IMR-90 (cell line): ENCODE results near the gene CATSPERB. TPM values are rescaled to one million over a fixed set of nuclear protein-coding genes. Genes with fewer than 3 reads are reported as not detected.

Experiments
- ATAC-seq: fragments of 200-7000 bp; cut with Tn5 transposase; 2 replicates; pipeline ENCODE4 v1.9.1; 2020; ENCODE audit warnings: low read depth, mild to moderate bottlenecking, moderate library complexity
- BruUV-seq: library from RNA; stranded (reverse); fragments of 400-500 nt; replicated peaks from 2 replicates; lab custom pipeline; 2021; lab: Mats Ljungman, UMichigan
- CTCF ChIA-PET: fragments of 300-600 bp; formaldehyde crosslinking; extraction: SDS; loops from one replicate; lab custom pipeline; 2021; ENCODE audit warnings: antibody characterized with exemption; lab: Yijun Ruan, JAX
- POLR2A ChIA-PET: fragments of 300-600 bp; sonication (Branson Sonifier 250); formaldehyde crosslinking; loops from one replicate; lab custom pipeline; 2022; ENCODE audit warnings: antibody characterized with exemption; ENCODE audit not compliant: unreplicated experiment; lab: Charles Lee
- DNase-seq: peaks from one replicate; pipeline ENCODE4 v3.0.0; 2013
- H2AFZ ChIP-seq: replicated peaks from 2 replicates; pipeline ENCODE3; 2013; ENCODE audit warnings: low read length, mild to moderate bottlenecking; ENCODE audit not compliant: poor library complexity
- H2AK5ac ChIP-seq: 2 replicates; pipeline ENCODE4 v1.6.1; 2013; ENCODE audit warnings: low read depth, low read length, inconsistent platforms
- H2AK9ac ChIP-seq: replicated peaks from 2 replicates; pipeline ENCODE3; 2013; ENCODE audit warnings: mild to moderate bottlenecking, low read depth, low read length, moderate library complexity; ENCODE audit not compliant: poor library complexity
- H2BK120ac ChIP-seq: 2 replicates; pipeline ENCODE4 v1.6.1; 2013; ENCODE audit warnings: low read depth, low read length, inconsistent platforms
- H2BK15ac ChIP-seq: 3 replicates; pipeline ENCODE4 v1.6.1; 2013; ENCODE audit warnings: low read depth, low read length, inconsistent platforms
- H2BK20ac ChIP-seq: 2 replicates; pipeline ENCODE4 v1.6.1; 2013; ENCODE audit warnings: low read depth, mild to moderate bottlenecking, inconsistent platforms, low read length, moderate library complexity
- H2BK5ac ChIP-seq: 2 replicates; pipeline ENCODE4 v1.6.1; 2013; ENCODE audit warnings: mild to moderate bottlenecking, low read depth, low read length, inconsistent platforms; ENCODE audit not compliant: poor library complexity, severe bottlenecking
- H3K14ac ChIP-seq: replicated peaks from 2 replicates; pipeline ENCODE4 v1.6.1; 2013; ENCODE audit warnings: low read depth, low read length, inconsistent platforms
- H3K18ac ChIP-seq: 2 replicates; pipeline ENCODE4 v1.6.1; 2013; ENCODE audit warnings: low read depth, low read length, control low read depth
- H3K23ac ChIP-seq: 2 replicates; pipeline ENCODE4 v1.6.1; 2013; ENCODE audit warnings: low read depth, low read length, inconsistent platforms
- H3K27ac ChIP-seq: 2 replicates; pipeline ENCODE4 v1.5.1; 2013; ENCODE audit warnings: mild to moderate bottlenecking, control low read depth, low read length; ENCODE audit not compliant: insufficient read depth
- H3K27me3 ChIP-seq: 2 replicates; pipeline ENCODE4 v1.6.1; 2013; ENCODE audit warnings: low read length; ENCODE audit not compliant: control insufficient read depth, insufficient read depth
- H3K36me3 ChIP-seq: 2 replicates; pipeline ENCODE4 v1.6.1; 2013; ENCODE audit warnings: low read length, mixed read lengths; ENCODE audit not compliant: control insufficient read depth, insufficient read depth
- H3K4ac ChIP-seq: 2 replicates; pipeline ENCODE4 v1.6.1; 2013; ENCODE audit warnings: low read depth, low read length, inconsistent platforms
- H3K4me1 ChIP-seq: 2 replicates; pipeline ENCODE4 v1.6.1; 2013; ENCODE audit warnings: low read length, mixed read lengths; ENCODE audit not compliant: control insufficient read depth, insufficient read depth
- H3K4me2 ChIP-seq: 2 replicates; pipeline ENCODE4 v1.6.1; 2013; ENCODE audit warnings: low read depth, mild to moderate bottlenecking, control low read depth, low read length, moderate library complexity
- H3K4me3 ChIP-seq: 2 replicates; pipeline ENCODE4 v1.5.1; 2013; ENCODE audit warnings: low read depth, mild to moderate bottlenecking, control low read depth, low read length, moderate library complexity; ENCODE audit not compliant: insufficient read depth
- H3K56ac ChIP-seq: 2 replicates; pipeline ENCODE4 v1.6.1; 2013; ENCODE audit warnings: low read length, inconsistent platforms; ENCODE audit not compliant: insufficient read depth; ENCODE audit errors: extremely low read depth
- H3K79me1 ChIP-seq, 2 experiments: 2 replicates each; pipeline ENCODE4 v1.6.1; 2013; ENCODE audit warnings: low read length in 2 of 2, inconsistent platforms in 1 of 2, low read depth in 1 of 2
- H3K9ac ChIP-seq: 2 replicates; pipeline ENCODE4 v1.6.1; 2013; ENCODE audit warnings: low read depth, low read length, control low read depth
- H3K9me1 ChIP-seq: 2 replicates; pipeline ENCODE4 v1.6.1; 2013; ENCODE audit warnings: low read length, inconsistent platforms; ENCODE audit not compliant: insufficient read depth
- H3K9me3 ChIP-seq: 2 replicates; pipeline ENCODE4 v1.6.1; 2013; ENCODE audit warnings: low read length; ENCODE audit not compliant: control insufficient read depth, insufficient read depth
- H4K20me1 ChIP-seq: 2 replicates; pipeline ENCODE4 v1.6.1; 2013; ENCODE audit warnings: low read length, inconsistent platforms; ENCODE audit not compliant: insufficient read depth
- H4K5ac ChIP-seq: 2 replicates; pipeline ENCODE4 v1.6.1; 2013; ENCODE audit warnings: mild to moderate bottlenecking, low read depth, low read length, control low read depth
- H4K8ac ChIP-seq, 2 experiments: 2 replicates each; pipeline ENCODE4 v1.6.1; 2013; ENCODE audit warnings: low read depth in 2 of 2, low read length in 2 of 2, control low read depth in 1 of 2, inconsistent platforms in 1 of 2
- H4K91ac ChIP-seq: 2 replicates; pipeline ENCODE4 v1.6.1; 2013; ENCODE audit warnings: low read depth, low read length, inconsistent platforms; ENCODE audit not compliant: insufficient read depth
- BHLHE40 ChIP-seq: fragments of 150-350 bp; IDR thresholded peaks from 2 replicates; pipeline ENCODE4 v1.6.1; 2016; ENCODE audit warnings: mild to moderate bottlenecking, low read depth, low read length
- CEBPB ChIP-seq: IDR thresholded peaks from 2 replicates; pipeline ENCODE4 v1.6.1; 2012; ENCODE audit warnings: low read depth, low read length, improper control_type of control experiment
- CHD1 ChIP-seq: IDR thresholded peaks from 2 replicates; pipeline ENCODE4 v1.6.1; 2012; ENCODE audit warnings: low read depth, low read length, improper control_type of control experiment
- CTCF ChIP-seq: conservative IDR thresholded peaks from 2 replicates; pipeline ENCODE4 v1.5.1; 2012; ENCODE audit warnings: mild to moderate bottlenecking, low read depth, low read length, improper control_type of control experiment
- FOS ChIP-seq: fragments of 150-350 bp; IDR thresholded peaks from 2 replicates; pipeline ENCODE4 v1.6.1; 2016; ENCODE audit warnings: low read depth, low read length
- MAFK ChIP-seq: IDR thresholded peaks from 2 replicates; pipeline ENCODE4 v1.6.1; 2012; ENCODE audit warnings: low read depth, low read length, improper control_type of control experiment
- MAZ ChIP-seq: IDR thresholded peaks from 2 replicates; pipeline ENCODE4 v1.6.1; 2012; ENCODE audit warnings: low read depth, mild to moderate bottlenecking, low read length, improper control_type of control experiment, moderate library complexity, borderline replicate concordance
- MXI1 ChIP-seq: IDR thresholded peaks from 2 replicates; pipeline ENCODE4 v1.6.1; 2012; ENCODE audit warnings: low read depth, mild to moderate bottlenecking, low read length, moderate library complexity, borderline replicate concordance
- NFE2L2 ChIP-seq: fragments of 150-350 bp; IDR thresholded peaks from 2 replicates; pipeline ENCODE4 v1.6.1; 2016; ENCODE audit warnings: low read depth, mild to moderate bottlenecking, low read length
- POLR2A ChIP-seq: IDR thresholded peaks from 2 replicates; pipeline ENCODE4 v1.6.1; 2012; ENCODE audit warnings: mild to moderate bottlenecking, low read depth, low read length
- RAD21 ChIP-seq: IDR thresholded peaks from 2 replicates; pipeline ENCODE4 v1.6.1; 2012; ENCODE audit warnings: low read length, improper control_type of control experiment
- RCOR1 ChIP-seq: IDR thresholded peaks from 2 replicates; pipeline ENCODE4 v1.6.1; 2012; ENCODE audit warnings: mild to moderate bottlenecking, low read length, improper control_type of control experiment; ENCODE audit not compliant: insufficient replicate concordance
- RFX5 ChIP-seq: IDR thresholded peaks from 2 replicates; pipeline ENCODE4 v1.8.0; 2012; ENCODE audit warnings: low read depth, mild to moderate bottlenecking, low read length, moderate library complexity
- SMC3 ChIP-seq: fragments of 150-350 bp; IDR thresholded peaks from 2 replicates; pipeline ENCODE4 v1.6.1; 2016; ENCODE audit warnings: low read depth, mild to moderate bottlenecking, antibody characterized with exemption, low read length, moderate library complexity
- USF2 ChIP-seq: fragments of 150-350 bp; IDR thresholded peaks from 2 replicates; pipeline ENCODE4 v1.6.1; 2017; ENCODE audit warnings: mild to moderate bottlenecking, antibody characterized with exemption, low read length, low read depth
- WGBS, 2 experiments: methylation state at CpG; one replicate each; pipeline versions ENCODE4 v1.1.5 to v1.1.7; 2013; ENCODE audit warnings: missing lambda C conversion rate in 2 of 2; ENCODE audit not compliant: insufficient read length in 1 of 2; ENCODE audit errors: extremely low coverage in 2 of 2; 5-methylcytosine and 5-hydroxymethylcytosine counted together
- dilution Hi-C: fragments of 300-500 bp; cut with HindIII; formaldehyde crosslinking; loops from one replicate; pipeline ENCODE4 v1.14.3; 2018; ENCODE audit warnings: low sequenced_read_pairs; ENCODE audit not compliant: unreplicated experiment
- in situ Hi-C: fragments of 300-500 bp; cut with MboI; formaldehyde crosslinking; loops from 3 replicates; pipeline ENCODE4 v1.14.3; 2019; ENCODE audit warnings: low sequenced_read_pairs, inconsistent platforms, mixed read lengths
- intact Hi-C: fragments of 100-400 bp; cut with micrococcal nuclease; formaldehyde crosslinking; loops from 2 replicates; pipeline ENCODE4 v1.10.0; 2022
- polyA plus RNA-seq, 3 experiments: library from polyadenylated mRNA; depleted of rRNA; stranded (reverse); fragments of >200 nt; gene quantifications; 2 replicates each; pipeline ENCODE4 v1.2.3, GENCODE V29; 2012; ENCODE audit warnings: low replicate concordance in 1 of 3
- total RNA-seq: library from RNA; depleted of rRNA; stranded (reverse); fragments of >200 nt; gene quantifications from 2 replicates; pipeline ENCODE4 v1.2.3, GENCODE V29; 2012
- TF ChIP-seq, protein P1 (sequence below): fragments of 150-350 bp; IDR thresholded peaks from 2 replicates; pipeline ENCODE4 v1.6.1; 2016; ENCODE audit warnings: low read depth, mild to moderate bottlenecking, low read length, moderate library complexity, borderline replicate concordance

The CATSPERB gene
- total and polyA plus RNA-seq, 2 of the 4 experiments (the other 2 are of a cell fraction): not detected

DNA sequence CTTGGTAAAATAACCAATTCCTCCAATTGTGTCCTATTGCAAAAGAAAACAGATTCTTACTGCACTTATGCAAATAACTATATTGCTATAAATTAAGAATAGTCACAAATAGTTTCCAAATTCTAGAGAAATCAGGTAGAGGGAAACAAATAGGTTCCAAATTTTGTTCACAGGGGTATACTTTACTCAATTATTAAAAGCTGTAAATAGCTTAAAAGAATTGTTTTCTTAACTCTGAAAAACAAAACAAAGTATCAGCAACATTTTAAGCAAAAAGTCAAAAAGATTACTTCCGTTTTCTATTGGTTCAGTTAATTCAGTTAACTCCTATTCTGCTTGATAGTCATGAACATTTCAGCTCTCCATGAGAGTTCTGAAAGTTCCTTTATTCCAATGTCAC lies 136.2 kb downstream of the CATSPERB start:
- no peak overlapping the region for H3K14ac ChIP-seq
- H2BK120ac ChIP-seq: no peak overlapping the region
- in situ Hi-C loops: no loop called here
- dilution Hi-C loops: no loop called here
- H4K8ac ChIP-seq: no peak overlapping the region
- intact Hi-C loops: no loop called here
- H4K5ac ChIP-seq: no peak overlapping the region
- H3K9me3 ChIP-seq: no peaks in the 10 kb centered on the region
- no peaks in the 10 kb centered on the region for H3K36me3 ChIP-seq
- H2AFZ ChIP-seq: no peak overlapping the region
- no peaks in the 10 kb centered on the region for H3K4me1 ChIP-seq
- ATAC-seq (no peak), DNase-seq (no peak)
- TF ChIP-seq MAFK: no peak
- no peak for TF ChIP-seq CHD1
- no peak for TF ChIP-seq BHLHE40
- TF ChIP-seq, protein P1, sequence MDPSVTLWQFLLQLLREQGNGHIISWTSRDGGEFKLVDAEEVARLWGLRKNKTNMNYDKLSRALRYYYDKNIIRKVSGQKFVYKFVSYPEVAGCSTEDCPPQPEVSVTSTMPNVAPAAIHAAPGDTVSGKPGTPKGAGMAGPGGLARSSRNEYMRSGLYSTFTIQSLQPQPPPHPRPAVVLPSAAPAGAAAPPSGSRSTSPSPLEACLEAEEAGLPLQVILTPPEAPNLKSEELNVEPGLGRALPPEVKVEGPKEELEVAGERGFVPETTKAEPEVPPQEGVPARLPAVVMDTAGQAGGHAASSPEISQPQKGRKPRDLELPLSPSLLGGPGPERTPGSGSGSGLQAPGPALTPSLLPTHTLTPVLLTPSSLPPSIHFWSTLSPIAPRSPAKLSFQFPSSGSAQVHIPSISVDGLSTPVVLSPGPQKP: no peak
- no peak for TF ChIP-seq NFE2L2
- TF ChIP-seq CEBPB: no peak
- no peak for TF ChIP-seq USF2
- no peak for TF ChIP-seq MAZ
- TF ChIP-seq RFX5: no peak
- no peak for TF ChIP-seq MXI1
- TF ChIP-seq RAD21: no peak
- no peak for TF ChIP-seq POLR2A
- TF ChIP-seq FOS: no peak
- no peak for TF ChIP-seq CTCF
- TF ChIP-seq RCOR1: no peak
- TF ChIP-seq SMC3: no peak
- no peak overlapping the region for H3K27ac ChIP-seq
- H3K79me1 ChIP-seq: no peaks in the 10 kb centered on the region
- H3K9ac ChIP-seq: no peak overlapping the region
- H3K18ac ChIP-seq: no peak overlapping the region
- no peaks in the 10 kb centered on the region for H3K9me1 ChIP-seq
- ChIA-PET CTCF (no interaction called here), POLR2A (no interaction called here)
- no peak overlapping the region for H2AK9ac ChIP-seq
- no peak overlapping the region for H3K23ac ChIP-seq
- H3K4me2 ChIP-seq: no peak overlapping the region
- no peak overlapping the region for H3K56ac ChIP-seq
- H2BK5ac ChIP-seq: no peak overlapping the region
- no peak overlapping the region for H2BK15ac ChIP-seq
- H4K91ac ChIP-seq: no peak overlapping the region
- WGBS, 2 experiments: no CpG with 5 or more reads among the region's 1 CpG
- no peak overlapping the region for H3K4ac ChIP-seq
- H2BK20ac ChIP-seq: no peak overlapping the region
- H4K20me1 ChIP-seq: no peaks in the 10 kb centered on the region
- H3K27me3 ChIP-seq: no peaks in the 10 kb centered on the region
- BruUV-seq: no TSS peak
- no peak overlapping the region for H3K4me3 ChIP-seq
- no peak overlapping the region for H2AK5ac ChIP-seq
